CD14-positive monocyte (primary cell): Measurements from ENCODE around the gene MYO1E. TPM values are rescaled to one million over a fixed set of nuclear protein-coding genes. Genes with fewer than 3 reads are reported as not detected.

Experiments used
- DNase-seq, 3 donors: peaks; one replicate each; pipeline ENCODE4 v3.0.0-alpha.2; 2011 to 2022
- H2AFZ ChIP-seq: 2 replicates; pipeline ENCODE4 v1.6.0; 2012; ENCODE audit warnings: mild to moderate bottlenecking, low read depth, low read length, inconsistent platforms; ENCODE audit not compliant: insufficient read depth, poor library complexity, severe bottlenecking
- H3K27ac ChIP-seq, 2 donors: 1 replicate in 1 of 2; 2 replicates in 1 of 2; pipeline ENCODE4 v1.5.1; 2012 to 2013; ENCODE audit warnings: low read length in 2 of 2, control low read depth in 1 of 2, inconsistent platforms in 1 of 2, low read depth in 1 of 2, mild to moderate bottlenecking in 1 of 2
- H3K27me3 ChIP-seq, 2 donors: one replicate each; pipeline versions ENCODE4 v1.6.0 to v1.6.1; 2011 to 2013; ENCODE audit warnings: low read length in 2 of 2; ENCODE audit not compliant: control insufficient read depth in 2 of 2, insufficient read depth in 2 of 2
- H3K36me3 ChIP-seq, 2 donors: replicated peaks in 1 of 2; 1 replicate in 1 of 2; 2 replicates in 1 of 2; pipeline versions ENCODE4 v1.5.1 to v1.6.1; 2012 to 2013; ENCODE audit warnings: low read length in 2 of 2, control low read depth in 1 of 2, inconsistent platforms in 1 of 2, mild to moderate bottlenecking in 1 of 2; ENCODE audit not compliant: insufficient read depth in 2 of 2, control insufficient read depth in 1 of 2
- H3K4me1 ChIP-seq, 2 donors: 1 replicate in 1 of 2; 2 replicates in 1 of 2; pipeline versions ENCODE4 v1.5.1 to v1.6.1; 2012 to 2013; ENCODE audit warnings: low read length in 2 of 2, control low read depth in 1 of 2, inconsistent platforms in 1 of 2, mild to moderate bottlenecking in 1 of 2, moderate library complexity in 1 of 2; ENCODE audit not compliant: insufficient read depth in 2 of 2, control insufficient read depth in 1 of 2
- H3K4me2 ChIP-seq: replicated peaks from 2 replicates; pipeline ENCODE3; 2012; ENCODE audit warnings: low read length, moderate library complexity, mild to moderate bottlenecking; ENCODE audit not compliant: poor library complexity, severe bottlenecking; ENCODE audit errors: extremely low read depth
- H3K4me3 ChIP-seq, 3 experiments: fragments of 200-600 bp in 1 of 3; sonication (generic) in 1 of 3; replicated peaks in 1 of 3; 1 replicate in 2 of 3; 2 replicates in 1 of 3; pipeline ENCODE4 v1.5.1; 2011 to 2013; ENCODE audit warnings: low read length in 3 of 3, mild to moderate bottlenecking in 3 of 3, control low read depth in 2 of 3, low read depth in 2 of 3, inconsistent platforms in 1 of 3, moderate library complexity in 1 of 3
- H3K79me2 ChIP-seq: 2 replicates; pipeline ENCODE4 v1.6.0; 2012; ENCODE audit warnings: mild to moderate bottlenecking, control low read depth, inconsistent platforms, low read length, moderate library complexity; ENCODE audit not compliant: insufficient read depth
- H3K9ac ChIP-seq: 2 replicates; pipeline ENCODE4 v1.6.0; 2017; ENCODE audit warnings: low read length, mild to moderate bottlenecking; ENCODE audit not compliant: insufficient read depth, poor library complexity, severe bottlenecking
- H3K9me3 ChIP-seq, 2 donors: replicated peaks in 1 of 2; 1 replicate in 1 of 2; 2 replicates in 1 of 2; pipeline versions ENCODE4 v1.5.1 to v1.6.1; 2012 to 2013; ENCODE audit warnings: low read length in 2 of 2, control low read depth in 1 of 2; ENCODE audit not compliant: control insufficient read depth in 1 of 2, insufficient read depth in 1 of 2
- H4K20me1 ChIP-seq: 2 replicates; pipeline ENCODE4 v1.6.0; 2012; ENCODE audit warnings: mild to moderate bottlenecking, low read length, control low read depth, moderate library complexity; ENCODE audit not compliant: insufficient read depth
- H3K27ac Mint-ChIP-seq, 7 donors: one replicate each; pipeline ENCODE4 v1.8.0; 2020; ENCODE audit warnings: mild to moderate bottlenecking in 7 of 7, mixed read lengths in 7 of 7, moderate library complexity in 6 of 7, inconsistent platforms in 2 of 7
- H3K27me3 Mint-ChIP-seq, 3 donors: one replicate each; pipeline ENCODE4 v1.8.0; 2021 to 2022; ENCODE audit warnings: low read depth in 3 of 3, mild to moderate bottlenecking in 3 of 3, mixed read lengths in 3 of 3, moderate library complexity in 3 of 3, inconsistent platforms in 1 of 3
- H3K36me3 Mint-ChIP-seq, 2 donors: one replicate each; pipeline ENCODE4 v1.8.0; 2020; ENCODE audit warnings: mixed read lengths in 2 of 2, inconsistent platforms in 1 of 2, mild to moderate bottlenecking in 1 of 2
- H3K4me1 Mint-ChIP-seq: one replicate; pipeline ENCODE4 v1.8.0; 2020; ENCODE audit warnings: mild to moderate bottlenecking, mixed read lengths
- H3K4me3 Mint-ChIP-seq, 2 donors: one replicate each; pipeline ENCODE4 v1.8.0; 2020; ENCODE audit warnings: mild to moderate bottlenecking in 2 of 2, mixed read lengths in 2 of 2, moderate library complexity in 1 of 2
- H3K9me3 Mint-ChIP-seq, 7 donors: one replicate each; pipeline ENCODE4 v1.8.0; 2020 to 2022; ENCODE audit warnings: mixed read lengths in 7 of 7, mild to moderate bottlenecking in 6 of 7, moderate library complexity in 6 of 7, inconsistent platforms in 2 of 7
- CTCF ChIP-seq: fragments of 200-600 bp; IDR thresholded peaks from one replicate; pipeline ENCODE4 v1.8.0; 2022; ENCODE audit warnings: antibody characterized with exemption, mild to moderate bottlenecking
- WGBS: methylation state at CpG from one replicate; pipeline ENCODE4 v1.1.5; 2013; ENCODE audit warnings: missing lambda C conversion rate; ENCODE audit not compliant: insufficient coverage; 5-methylcytosine and 5-hydroxymethylcytosine counted together
- intact Hi-C, 2 donors: fragments of 100-400 bp; cut with micrococcal nuclease; formaldehyde crosslinking; loops; one replicate each; pipeline versions ENCODE4 v1.15.0 to v1.15.1; 2023
- polyA plus RNA-seq, 3 donors: library from polyadenylated mRNA; depleted of rRNA in 1 of 3; unstranded in 2 of 3; stranded (reverse) in 1 of 3; fragments of 300-500 nt in 2 of 3; fragments of >200 nt in 1 of 3; fragmentation: Illumina TruSeq in 2 of 3; gene quantifications; 1 replicate in 2 of 3; 2 replicates in 1 of 3; pipeline ENCODE4 v1.2.3, GENCODE V29; 2012 to 2021

The MYO1E gene
- polyA plus RNA-seq, 3 donors, result 5.5 to 16.2 (median 6.2) TPM

- no peak overlapping the region for H3K4me3 ChIP-seq
- no peak for DNase-seq
- WGBS, result 76% methylated on average over 5 of the region's 9 CpGs
- Mint-ChIP-seq H3K27ac (peak overlapping the region in 1 of 7 donors; percentile 8), H3K36me3 (peaks cover 0 to 2% of the 10 kb centered on the region in 2 donors), H3K27me3 (peaks cover 3 to 5% (median 4%) of the 10 kb centered on the region in 3 donors), H3K4me1 (peaks cover 63% of the 10 kb centered on the region), H3K9me3 (no peaks in the 10 kb centered on the region), H3K4me3 (no peak overlapping the region)
- no peak for TF ChIP-seq CTCF
- no peak overlapping the region for H3K4me2 ChIP-seq
- H3K36me3 ChIP-seq, result no peaks in the 10 kb centered on the region
- no peaks in the 10 kb centered on the region for H3K27me3 ChIP-seq
- intact Hi-C loops, result no loop called here
- no peak overlapping the region for H3K9ac ChIP-seq
- peaks cover 28% of the 10 kb centered on the region for H4K20me1 ChIP-seq
- H2AFZ ChIP-seq, result no peak overlapping the region
- peaks cover 4% of the 10 kb centered on the region for H3K79me2 ChIP-seq
- no peak overlapping the region for H3K27ac ChIP-seq
- H3K4me1 ChIP-seq, result peaks cover 23 to 29% of the 10 kb centered on the region in 2 donors
- no peaks in the 10 kb centered on the region for H3K9me3 ChIP-seq
These were observed 20.5 kb downstream of the MYO1E start for GRCh38 chr15:59352189-59352588.

DNA sequence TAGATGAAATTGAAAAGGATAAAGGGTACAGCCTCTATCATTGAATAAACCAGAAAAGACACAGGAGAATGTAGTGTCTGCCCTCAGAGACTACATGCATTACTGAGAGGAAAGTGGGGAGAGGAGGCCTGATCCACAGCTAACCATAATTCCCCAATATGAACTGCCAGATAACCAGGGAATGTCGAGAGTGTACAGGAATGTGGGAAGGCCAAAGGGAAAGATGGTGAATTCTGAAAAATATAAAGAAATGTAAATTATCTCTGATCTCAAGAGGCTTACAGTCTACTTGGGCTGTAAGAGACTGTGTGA, 22.3 kb downstream of the MYO1E start:
- no peak overlapping the region for H3K4me3 Mint-ChIP-seq
- H3K27ac ChIP-seq, result peak overlapping the region in 1 of 2 donors; percentile 47

More for the DNA sequence above, 22.3 kb downstream of the MYO1E start:
- Mint-ChIP-seq H3K27me3 (peaks cover 2 to 5% (median 3%) of the 10 kb centered on the region in 3 donors), H3K9me3 (no peaks in the 10 kb centered on the region), H3K4me1 (peaks cover 59% of the 10 kb centered on the region), H3K36me3 (no peaks in the 10 kb centered on the region), H3K27ac (peak overlapping the region in 5 of 7 donors; percentile 1 to 69 (median 42))
- Histone ChIP-seq H3K9ac (no peak overlapping the region), H3K9me3 (no peaks in the 10 kb centered on the region), H3K27me3 (no peaks in the 10 kb centered on the region), H4K20me1 (peaks cover 24% of the 10 kb centered on the region), H3K4me2 (no peak overlapping the region), H3K36me3 (no peaks in the 10 kb centered on the region), H2AFZ (no peak overlapping the region), H3K4me3 (no peak overlapping the region), H3K79me2 (peaks cover 4% of the 10 kb centered on the region), H3K4me1 (peaks cover 23 to 29% of the 10 kb centered on the region in 2 donors)
- no peak for DNase-seq
- TF ChIP-seq CTCF, result no peak
- WGBS, result no CpG with 5 or more reads among the region's 1 CpG
- intact Hi-C loops, result no loop called here
